UCSD-AML1 (cell line): Measurements from ENCODE around the gene PCNX3.

Experiments used
- DNase-seq: peaks from one replicate; lab custom pipeline; 2025; ENCODE audit not compliant: unreplicated experiment; lab: John Stamatoyannopoulos, UW

PCNX3 gene

GRCh38 chr11:65596520-65596919 lies 19.1 kb upstream of the PCNX3 start:
- DNase-seq: no peak

GRCh38 chr11:65598258-65598699 lies 17.3 kb upstream of the PCNX3 start:
- DNase-seq: no peak

- DNase-seq: no peak
These were observed 16.2 kb upstream of the PCNX3 start for GRCh38 chr11:65599216-65599954.

DNA sequence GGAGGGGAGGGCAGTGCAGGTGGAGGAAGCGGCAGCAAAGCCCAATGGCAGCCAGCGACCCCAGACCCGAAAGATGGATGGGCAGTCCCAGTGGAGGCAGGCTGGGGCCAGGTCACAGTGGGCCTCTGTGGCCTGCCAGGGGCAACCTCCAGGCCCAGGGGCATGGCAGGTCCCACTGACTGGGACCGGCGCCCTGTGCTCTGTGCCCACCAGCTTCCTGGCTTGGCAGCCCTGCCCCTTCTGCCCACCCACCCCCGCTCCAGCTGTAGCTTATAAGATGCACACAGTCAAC lies 15.7 kb upstream of the PCNX3 start:
- DNase-seq: no peak

- DNase-seq: no peak
These were observed 11.3 kb upstream of the PCNX3 start for GRCh38 chr11:65604258-65604657.

DNA sequence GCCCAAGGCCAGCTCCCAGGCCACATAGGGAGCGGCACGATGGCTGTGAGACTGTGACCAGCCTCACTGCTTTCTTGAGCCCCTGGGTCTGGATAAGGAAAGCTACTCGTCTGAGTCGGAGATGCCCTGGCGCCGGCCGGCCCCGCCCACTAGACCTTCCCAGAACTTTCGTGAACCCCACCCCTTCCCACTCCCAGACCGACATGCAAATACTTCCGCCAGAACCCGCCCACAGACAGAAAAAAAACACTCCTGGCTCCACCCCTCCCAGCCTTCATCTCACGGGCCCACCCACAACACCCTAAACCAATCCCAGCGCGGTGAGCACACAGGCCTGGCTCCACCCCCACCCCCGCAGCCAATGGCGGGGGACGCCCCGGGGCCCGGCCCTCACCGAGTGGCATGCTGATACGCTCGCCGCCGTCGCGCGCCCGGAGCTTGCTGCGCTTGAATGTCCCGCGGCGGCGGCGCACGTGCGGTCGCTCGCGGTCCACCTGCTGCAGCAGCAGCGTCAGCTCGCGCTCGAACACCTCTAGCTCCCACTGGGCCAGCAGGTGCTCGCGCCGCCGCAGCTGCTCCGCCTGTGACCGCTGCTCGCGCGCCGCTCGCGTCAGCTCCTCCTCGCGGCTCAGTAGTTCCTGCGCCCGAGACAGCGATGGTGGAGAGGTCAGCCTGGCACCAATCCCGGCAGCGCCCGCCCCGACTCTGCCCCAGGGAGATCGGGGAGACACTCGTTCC lies 8.5 kb upstream of the PCNX3 start:
- no peak for DNase-seq

GRCh38 chr11:65607614-65608426 lies 7.8 kb upstream of the PCNX3 start:
- DNase-seq: no peak

DNA sequence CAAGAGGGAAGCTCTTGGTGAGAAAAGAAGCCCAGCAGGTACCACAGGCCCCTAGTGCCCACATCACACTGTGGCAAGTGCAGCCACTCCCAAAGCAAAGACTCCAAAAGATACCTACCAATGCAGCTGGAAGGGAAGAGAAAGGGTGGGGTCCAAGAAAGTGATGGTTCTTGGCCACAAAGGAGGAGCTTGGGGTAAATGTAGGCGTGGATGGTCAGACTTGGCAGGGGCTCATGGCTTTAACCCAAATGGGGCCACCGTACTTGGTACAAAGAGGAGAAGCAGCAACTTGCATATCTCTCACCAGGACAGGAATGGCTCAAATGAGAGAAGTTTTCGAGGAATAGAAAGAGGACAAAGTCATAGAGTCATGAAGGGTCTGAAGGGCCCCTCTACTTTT lies 6.3 kb upstream of the PCNX3 start:
- no peak for DNase-seq

GRCh38 chr11:65609665-65610064 lies 5.9 kb upstream of the PCNX3 start:
- no peak for DNase-seq

- DNase-seq: no peak
These were observed 5.2 kb upstream of the PCNX3 start for GRCh38 chr11:65610404-65610803.

DNA sequence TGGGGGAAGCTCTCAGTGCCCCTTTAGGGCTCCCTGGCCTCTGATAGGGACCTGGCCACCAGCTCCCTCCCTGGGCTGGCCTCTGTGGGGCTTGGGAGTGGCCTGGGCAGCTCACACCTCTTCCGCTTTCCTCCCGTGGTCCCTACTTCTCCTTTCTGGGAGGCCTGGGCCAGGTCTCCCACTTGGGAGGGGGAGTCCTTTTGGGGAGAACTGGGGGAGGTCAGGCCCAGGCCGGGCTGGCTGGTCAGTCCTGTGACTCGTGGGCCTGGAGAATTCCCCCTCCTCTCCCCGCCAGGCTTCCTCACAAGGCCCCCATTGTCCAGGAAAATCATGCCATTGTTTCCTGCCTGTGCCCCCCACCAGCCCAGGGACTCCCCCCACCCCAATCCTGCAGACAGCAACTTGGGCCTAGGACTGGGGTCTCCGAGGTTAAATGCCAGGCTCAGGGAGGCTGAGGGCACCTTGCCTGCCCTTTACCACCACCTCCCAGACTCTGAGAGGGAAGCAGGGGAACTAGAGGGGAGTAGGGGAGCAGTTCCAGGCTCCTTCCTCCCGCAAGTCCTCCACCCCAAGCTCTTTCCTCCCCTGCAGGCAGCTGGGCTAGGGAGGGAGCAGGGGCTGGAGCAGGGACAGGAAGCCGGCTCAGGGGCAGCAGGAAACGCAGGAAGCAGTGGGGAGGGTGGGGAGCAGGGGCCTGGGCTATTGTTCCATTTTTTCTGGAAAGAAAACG lies 4.4 kb upstream of the PCNX3 start:
- peak; percentile 82 for DNase-seq

DNA sequence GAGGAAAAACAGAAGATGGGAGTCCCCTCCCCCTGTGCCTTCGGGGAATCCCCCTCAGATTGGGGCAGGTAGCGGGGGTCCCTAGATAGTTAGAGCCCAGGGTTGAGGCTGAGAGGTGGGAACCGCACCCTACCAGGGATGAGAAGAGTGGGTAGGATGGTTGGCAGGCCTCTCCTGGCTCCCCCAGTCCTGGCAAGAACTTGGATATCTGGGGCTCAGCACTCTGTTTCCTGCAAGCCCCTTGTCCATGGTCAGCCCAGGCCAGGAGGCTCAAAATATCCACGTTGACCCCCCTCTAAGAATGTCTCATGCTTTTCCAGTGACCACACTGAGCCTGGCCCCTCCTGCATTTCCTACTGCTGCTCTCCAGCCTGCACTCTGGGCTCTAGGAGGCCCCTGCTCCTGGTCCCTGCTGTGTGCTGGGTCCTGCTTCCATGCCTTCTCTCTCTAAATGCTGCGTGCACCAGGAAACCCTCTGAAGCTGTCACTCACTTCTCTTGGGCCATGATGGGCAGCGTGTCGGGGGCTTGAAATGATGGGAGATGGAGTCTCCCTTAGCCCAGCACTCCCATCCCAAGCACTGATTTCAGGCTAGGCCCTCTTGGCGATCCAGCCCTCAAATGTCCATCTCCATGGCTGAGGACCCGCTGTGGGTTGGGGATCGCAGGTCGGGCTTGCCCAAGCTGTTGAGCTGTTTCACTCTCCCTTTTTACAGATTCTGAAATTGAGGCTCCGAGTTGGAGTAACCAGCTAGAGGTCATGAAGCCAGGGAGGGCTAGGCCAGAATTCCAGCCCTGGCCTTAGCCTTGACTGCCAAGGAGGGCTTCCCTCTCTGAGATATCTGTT lies 3.6 kb upstream of the PCNX3 start:
- DNase-seq: no peak

DNA sequence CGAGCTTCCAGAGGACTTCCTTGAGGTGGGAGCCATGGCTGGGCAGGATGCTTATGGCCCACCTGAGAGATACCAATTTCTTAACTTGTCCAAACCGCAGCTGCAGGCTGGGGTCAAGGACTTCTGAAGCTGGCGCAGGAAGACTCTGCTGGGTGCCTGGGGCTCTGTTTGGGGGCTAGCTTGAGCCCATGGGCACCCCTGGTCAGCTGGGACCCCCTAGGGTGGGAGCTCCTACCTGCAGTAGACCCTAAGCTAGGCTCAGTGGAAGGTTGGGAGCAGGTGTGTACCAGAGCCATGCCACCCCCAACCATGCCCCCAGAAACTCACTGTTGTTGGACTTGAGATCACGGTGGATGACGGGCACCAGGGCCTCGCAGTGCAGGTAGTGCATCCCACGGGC lies 2.9 kb upstream of the PCNX3 start:
- DNase-seq: no peak

- no peak for DNase-seq
These were observed 2.3 kb upstream of the PCNX3 start for GRCh38 chr11:65613091-65613928.

DNA sequence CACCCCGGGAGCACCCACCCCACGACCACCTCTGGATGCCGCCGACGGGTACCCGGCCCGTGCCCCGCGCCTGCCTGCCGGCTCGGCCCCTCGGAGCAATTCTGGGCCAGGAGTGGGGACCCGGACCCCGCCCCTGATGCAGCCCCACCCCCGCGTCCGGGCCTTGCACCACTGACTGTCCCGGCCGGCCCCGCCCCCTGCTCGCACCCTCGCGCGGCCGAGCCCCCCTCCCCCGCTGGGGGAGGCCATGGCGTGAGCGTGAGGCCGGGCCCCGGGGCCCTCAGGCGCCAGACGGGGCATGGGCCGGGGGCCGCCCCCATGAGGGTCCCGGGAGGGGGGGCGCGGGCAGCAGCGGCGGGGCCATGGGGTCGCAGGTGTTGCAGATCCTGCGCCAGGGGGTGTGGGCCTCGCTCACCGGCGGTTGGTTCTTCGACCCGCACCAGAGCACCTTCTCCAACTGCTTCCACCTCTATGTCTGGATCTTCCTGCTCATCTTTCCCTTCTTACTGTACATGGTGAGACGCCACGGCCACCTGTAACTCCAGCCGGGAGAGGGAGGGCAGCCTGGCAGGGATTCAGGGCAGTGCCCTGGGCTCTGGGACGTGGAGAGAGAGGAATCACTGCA lies 486 bp downstream of the PCNX3 start:
- peak; percentile 69 for DNase-seq

DNA sequence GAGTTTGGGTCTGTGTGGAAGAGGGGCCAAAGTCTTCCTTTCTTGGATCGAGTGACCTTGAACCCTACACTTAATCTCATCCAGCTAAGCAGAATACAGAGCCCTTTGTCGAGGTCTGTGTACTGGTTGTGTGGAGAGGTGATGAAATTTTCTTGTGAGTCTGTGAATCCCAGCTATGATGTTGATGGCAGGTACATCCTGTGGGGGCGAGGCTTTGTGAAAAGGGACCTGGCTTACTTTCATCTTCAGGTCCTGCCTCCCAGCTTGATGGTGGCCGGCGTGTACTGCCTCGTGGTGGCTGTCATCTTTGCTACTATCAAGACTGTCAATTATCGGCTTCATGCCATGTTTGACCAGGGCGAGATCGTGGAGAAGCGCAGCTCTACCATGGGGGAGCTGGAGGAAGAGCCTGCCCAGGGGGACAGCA lies 1.0 kb downstream of the PCNX3 start:
- no peak for DNase-seq

GRCh38 chr11:65617136-65617850 lies 1.7 kb downstream of the PCNX3 start:
- DNase-seq: no peak

DNA sequence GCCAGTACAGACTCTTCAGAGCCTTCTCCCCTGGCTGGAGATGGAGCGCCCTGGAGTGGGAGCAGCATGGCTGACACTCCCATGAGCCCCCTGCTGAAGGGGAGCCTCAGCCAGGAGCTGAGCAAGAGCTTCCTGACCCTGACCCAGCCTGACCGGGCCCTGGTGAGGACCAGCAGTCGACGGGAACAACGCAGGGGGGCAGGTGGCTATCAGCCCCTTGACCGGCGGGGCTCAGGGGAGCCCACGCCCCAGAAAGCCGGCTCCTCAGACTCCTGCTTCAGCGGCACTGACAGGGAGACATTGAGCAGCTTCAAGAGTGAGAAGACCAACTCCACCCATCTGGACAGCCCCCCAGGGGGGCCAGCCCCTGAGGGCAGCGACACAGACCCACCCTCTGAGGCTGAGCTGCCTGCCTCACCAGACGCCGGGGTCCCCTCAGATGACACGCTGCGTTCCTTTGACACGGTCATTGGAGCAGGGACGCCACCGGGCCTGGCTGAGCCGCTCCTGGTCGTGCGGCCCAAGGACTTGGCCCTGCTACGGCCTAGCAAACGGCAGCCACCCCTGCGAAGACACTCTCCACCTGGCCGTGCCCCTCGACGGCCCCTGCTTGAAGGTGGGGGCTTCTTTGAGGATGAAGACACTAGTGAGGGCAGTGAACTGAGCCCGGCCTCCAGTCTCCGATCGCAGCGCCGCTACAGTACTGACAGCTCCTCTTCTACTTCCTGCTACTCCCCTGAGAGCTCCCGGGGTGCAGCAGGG lies 2.6 kb downstream of the PCNX3 start:
- DNase-seq: no peak
